CD4-positive, alpha-beta T cell treated with Interleukin-17A for 4 hours (primary cell): ENCODE data around the gene CYP39A1.

Source experiments
- DNase-seq: peaks from one replicate; pipeline ENCODE4 v3.0.0-alpha.2; 2020; ENCODE audit warnings: mixed read lengths

CYP39A1 gene, protein sequence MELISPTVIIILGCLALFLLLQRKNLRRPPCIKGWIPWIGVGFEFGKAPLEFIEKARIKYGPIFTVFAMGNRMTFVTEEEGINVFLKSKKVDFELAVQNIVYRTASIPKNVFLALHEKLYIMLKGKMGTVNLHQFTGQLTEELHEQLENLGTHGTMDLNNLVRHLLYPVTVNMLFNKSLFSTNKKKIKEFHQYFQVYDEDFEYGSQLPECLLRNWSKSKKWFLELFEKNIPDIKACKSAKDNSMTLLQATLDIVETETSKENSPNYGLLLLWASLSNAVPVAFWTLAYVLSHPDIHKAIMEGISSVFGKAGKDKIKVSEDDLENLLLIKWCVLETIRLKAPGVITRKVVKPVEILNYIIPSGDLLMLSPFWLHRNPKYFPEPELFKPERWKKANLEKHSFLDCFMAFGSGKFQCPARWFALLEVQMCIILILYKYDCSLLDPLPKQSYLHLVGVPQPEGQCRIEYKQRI

DNA sequence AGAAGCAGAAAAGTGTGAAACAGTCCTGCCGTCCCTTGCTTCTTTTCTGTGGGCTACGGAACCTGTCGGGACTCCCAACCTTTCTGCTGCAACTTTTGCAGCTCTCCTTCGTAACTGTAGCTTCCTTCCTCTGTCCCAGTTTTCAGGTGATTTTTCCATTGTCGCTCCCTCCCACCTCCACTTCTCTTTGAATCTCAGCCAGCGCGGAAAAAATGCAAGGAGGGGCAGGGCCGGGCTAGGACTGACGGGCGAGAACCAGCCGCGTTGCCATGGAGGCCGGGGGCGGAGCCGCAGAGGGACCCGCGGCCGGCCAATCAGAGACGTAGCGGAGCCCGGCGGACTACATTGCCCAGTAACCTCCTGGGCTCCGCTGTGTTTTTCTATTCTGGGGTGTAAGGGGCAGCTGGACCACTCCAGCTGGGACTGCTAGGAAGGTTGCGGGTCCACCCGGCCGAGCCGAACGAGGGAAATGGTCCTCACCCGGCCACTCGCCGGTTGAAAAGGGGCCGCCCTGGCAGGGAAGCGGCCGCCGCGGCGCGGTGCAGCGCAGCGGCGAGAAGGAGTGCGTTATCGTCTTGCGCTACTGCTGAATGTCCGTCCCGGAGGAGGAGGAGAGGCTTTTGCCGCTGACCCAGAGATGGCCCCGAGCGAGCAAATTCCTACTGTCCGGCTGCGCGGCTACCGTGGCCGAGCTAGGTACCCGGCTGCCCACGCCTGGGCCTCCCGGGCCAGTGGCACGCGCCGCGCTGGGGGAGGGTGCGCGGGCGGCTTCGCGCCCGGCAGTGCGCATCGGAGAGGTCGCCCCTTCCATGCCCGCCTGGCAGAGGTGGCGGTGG lies at the start of gene CYP39A1, which contains the start of gene SLC25A27:
TSS of gene CYP39A1 (minus strand) at position 216 of the 836 bp plus-strand sequence. CDS start 236 bp downstream, outside the sequence.
TSS of gene SLC25A27 (plus strand) at position 373 of the 836 bp plus-strand sequence. CDS start at position 591, 218 bp downstream.
- peak; percentile 81 for DNase-seq

DNA sequence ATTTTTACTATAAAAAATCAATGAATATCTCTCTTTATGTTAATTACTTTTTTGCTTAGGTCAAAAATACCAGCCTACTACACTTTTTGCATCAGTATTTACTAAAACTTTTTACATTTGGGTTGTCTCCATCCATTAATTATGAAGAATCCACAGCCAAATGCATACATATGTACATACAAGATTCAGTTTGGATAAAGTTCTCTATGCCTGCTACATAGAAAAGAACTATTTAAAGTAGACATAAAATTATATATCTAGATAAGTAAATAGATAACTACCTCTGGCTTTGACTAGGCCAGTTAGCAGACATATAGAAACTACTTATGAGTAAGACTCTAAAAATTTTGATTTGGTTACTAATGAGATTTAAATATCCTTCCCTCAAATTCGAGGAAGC lies 47.4 kb upstream of the CYP39A1 start:
- no peak for DNase-seq

DNA sequence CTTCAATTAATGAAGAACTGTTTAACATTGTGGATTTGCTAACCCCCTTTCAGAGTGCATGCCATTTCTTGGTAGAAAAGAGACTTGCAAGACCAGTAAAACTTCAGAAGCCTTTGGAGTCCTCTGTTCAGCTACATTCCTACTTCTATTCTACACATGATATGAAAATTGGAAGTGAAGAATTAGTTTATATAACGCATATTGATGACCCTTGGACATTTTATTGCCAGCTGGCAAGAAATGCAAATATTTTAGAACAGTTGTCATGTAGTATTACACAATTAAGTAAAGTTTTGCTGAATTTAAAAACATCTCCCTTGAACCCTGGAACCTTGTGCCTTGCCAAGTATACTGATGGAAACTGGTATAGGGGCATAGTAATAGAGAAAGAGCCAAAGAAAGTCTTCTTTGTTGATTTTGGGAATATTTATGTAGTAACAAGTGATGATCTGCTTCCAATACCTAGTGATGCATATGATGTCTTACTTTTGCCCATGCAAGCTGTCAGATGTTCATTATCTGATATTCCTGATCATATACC lies 38.4 kb upstream of the CYP39A1 start:
- no peak for DNase-seq

DNA sequence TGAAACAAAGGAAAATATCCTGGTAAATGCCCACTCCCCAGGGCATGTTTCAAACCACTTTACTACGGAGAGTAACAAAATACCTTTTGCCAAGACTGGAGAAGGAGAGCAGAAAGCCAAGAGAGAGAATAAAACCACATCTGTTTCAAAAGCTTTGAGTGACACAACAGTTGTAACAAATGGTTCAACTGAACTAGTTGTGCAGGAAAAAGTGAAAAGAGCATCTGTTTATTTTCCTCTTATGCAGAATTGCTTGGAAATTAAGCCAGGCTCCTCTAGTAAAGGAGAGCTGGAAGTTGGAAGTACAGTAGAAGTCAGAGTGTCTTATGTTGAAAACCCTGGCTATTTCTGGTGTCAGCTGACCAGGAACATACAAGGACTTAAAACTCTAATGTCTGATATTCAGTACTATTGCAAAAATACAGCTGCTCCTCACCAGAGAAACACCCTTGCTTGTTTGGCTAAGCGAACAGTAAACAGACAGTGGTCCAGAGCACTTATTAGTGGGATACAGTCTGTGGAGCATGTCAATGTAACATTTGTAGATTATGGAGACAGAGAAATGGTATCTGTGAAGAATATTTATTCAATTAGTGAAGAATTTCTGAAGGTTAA lies 37.6 kb upstream of the CYP39A1 start:
- no peak for DNase-seq

DNA sequence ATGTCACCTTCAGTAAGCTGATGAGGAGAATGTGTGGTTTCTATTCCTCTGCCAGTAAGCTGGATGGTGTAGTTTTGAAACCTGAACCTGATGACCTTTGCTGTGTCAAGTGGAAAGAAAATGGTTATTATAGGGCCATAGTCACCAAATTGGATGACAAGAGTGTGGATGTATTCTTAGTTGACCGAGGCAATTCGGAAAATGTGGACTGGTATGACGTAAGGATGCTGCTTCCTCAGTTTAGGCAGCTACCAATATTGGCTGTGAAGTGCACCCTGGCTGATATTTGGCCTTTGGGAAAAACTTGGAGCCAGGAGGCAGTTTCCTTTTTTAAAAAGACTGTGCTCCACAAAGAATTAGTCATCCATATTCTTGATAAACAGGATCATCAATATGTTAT lies 37.0 kb upstream of the CYP39A1 start:
- DNase-seq, result no peak

DNA sequence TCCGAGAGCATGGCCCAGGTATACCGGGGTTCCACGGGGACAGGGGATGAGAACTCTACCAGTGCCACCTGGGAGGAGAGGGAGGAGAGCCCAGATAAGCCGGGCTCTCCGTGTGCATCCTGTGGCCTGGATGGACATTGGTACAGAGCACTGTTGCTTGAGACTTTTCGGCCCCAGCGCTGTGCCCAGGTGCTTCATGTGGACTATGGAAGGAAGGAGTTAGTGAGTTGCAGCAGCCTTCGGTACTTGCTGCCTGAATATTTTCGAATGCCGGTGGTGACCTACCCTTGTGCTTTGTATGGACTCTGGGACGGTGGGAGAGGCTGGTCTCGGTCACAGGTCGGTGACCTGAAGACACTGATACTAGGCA lies 36.3 kb upstream of the CYP39A1 start:
- no peak for DNase-seq

DNA sequence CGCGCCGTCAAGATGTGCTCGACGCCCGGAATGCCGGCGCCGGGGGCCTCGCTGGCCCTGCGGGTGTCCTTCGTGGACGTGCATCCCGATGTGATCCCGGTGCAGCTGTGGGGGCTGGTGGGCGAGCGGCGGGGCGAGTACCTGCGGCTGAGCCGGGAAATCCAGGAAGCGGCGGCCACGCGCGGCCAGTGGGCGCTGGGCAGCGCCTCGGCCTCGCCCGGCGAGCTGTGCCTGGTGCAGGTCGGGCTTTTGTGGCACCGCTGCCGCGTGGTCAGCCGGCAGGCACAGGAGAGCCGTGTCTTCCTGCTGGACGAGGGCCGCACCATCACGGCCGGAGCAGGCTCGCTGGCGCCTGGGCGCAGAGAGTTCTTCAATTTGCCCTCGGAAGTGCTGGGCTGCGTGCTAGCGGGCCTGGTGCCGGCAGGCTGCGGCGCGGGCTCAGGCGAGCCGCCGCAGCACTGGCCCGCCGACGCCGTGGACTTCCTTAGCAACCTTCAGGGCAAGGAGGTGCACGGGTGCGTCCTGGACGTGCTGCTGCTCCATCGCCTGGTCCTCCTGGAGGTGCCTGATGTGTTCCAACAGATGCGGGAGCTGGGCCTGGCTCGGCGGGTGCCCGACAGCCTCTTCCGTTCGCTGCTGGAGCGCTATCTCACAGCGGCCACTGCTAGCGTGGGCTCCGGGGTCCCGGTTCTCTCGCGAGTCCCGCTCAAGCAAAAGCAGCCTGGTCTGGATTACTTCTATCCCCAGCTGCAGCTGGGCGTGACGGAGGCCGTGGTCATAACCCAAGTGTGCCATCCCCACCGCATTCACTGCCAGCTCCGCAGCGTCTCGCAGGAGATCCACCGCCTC lies 35.7 kb upstream of the CYP39A1 start:
- no peak for DNase-seq

DNA sequence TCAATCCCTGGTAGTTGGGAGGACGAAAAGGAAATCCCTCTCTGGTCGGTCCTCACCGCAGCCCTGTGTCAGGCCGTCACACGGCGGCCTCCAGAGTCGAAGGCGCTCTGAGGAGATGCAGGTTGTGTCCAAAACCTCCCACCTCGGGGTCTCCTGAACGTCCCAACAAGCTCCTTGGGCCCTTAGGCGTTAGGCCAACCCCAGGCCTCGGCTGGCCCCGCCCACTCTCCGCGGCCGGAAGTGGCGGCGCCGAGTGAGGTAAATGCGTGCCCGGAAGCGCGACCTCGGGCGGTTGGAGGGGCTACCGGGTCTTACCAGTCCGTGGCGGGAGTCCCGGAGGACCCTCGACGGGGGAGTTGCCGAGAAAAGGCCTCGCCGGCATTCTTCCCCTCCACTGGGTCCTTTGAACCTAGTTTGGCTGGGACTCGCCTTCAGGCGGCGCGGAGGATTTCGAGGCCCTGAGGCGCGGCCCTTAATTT lies 35.0 kb upstream of the CYP39A1 start, which contains the start of gene TDRD6:
TSS of gene TDRD6 (plus strand) at position 267 of the 479 bp plus-strand sequence. CDS start 244 bp downstream, outside the sequence.
- no peak for DNase-seq

DNA sequence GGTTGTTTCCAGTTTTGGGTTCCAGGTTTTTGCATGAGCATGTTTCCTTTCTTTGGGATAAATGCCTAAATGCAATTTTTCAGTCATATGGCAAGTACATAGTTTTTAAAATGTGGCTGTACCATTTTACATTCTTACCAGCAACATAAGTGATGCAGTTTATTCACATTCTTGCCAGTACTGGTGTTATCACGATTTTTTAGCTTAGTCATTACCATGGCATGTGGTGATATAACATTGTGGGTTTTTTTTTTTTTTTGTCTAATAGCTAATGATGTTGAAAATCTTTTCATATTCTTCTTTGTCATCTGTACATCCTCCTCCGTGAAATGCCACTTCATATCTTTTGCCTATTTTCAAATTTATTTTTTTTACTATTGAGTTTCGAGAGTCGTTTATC lies 32.2 kb upstream of the CYP39A1 start:
- no peak for DNase-seq

DNA sequence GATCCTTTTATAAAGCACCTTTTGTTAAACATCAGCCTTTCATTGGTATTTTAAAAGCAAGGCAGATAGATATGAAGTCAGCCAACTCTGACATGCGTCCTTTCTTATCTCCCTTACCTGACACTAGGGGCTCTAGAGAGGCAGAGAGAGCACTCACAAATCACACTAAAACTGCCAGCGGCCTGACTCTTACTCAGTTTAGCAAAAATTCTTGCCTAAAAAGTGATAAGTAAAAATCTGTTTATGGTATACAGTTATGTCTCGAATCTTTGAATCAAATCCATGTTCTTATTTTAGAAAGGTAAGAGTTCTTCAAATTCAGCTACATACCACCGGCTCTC lies 24.7 kb upstream of the CYP39A1 start:
- no peak for DNase-seq

DNA sequence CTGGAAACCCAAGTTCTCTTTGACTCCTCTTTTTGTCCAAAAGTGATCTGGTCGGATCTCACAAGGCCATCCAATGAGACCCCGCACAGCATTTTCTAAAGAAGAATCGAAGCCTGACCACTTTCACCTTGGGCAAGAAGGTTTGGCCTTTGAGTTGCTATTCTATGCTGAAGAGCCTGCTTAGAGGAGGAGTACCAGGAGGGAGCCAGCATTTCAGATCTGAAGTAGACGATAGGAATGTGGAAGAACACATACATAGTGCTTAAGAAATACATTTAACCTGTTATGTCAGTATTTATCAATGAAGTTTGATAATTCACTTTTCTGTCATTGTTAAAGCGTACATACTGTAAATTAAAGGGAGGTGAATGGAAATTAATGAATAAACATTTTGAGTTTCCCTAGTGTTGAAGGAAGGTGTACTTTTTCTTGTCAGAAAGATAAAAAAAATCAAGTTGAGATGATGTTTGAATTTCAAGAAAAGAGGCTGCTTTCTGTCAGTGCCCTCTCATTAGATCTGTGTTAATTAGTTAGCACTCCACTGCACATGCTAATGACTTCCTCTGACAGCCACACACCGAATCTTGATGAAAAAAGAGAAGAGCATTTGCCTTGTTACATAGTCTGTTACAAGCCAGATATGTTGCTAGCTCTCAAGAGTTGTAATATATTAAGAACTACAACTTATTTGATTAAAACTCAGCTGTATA lies 24.1 kb upstream of the CYP39A1 start:
- DNase-seq, result no peak

DNA sequence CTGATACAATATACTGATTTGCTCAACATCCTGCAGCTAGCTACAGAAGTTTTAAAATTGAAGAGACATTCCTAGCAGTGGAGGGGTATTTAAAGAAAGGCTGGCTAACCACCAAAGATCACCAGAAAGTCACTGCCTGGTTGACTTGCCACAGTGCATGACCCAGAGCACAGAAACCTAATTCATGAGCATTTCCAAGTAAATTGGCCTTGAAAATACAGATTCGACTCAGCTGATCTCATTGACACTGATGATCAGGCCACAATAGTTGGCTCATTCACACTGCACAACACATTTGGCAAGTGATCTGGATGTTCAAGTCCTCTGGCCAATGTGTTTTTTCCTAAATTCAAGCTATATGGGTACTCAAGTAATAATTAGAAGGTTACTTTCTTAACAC lies 21.8 kb upstream of the CYP39A1 start:
- no peak for DNase-seq

DNA sequence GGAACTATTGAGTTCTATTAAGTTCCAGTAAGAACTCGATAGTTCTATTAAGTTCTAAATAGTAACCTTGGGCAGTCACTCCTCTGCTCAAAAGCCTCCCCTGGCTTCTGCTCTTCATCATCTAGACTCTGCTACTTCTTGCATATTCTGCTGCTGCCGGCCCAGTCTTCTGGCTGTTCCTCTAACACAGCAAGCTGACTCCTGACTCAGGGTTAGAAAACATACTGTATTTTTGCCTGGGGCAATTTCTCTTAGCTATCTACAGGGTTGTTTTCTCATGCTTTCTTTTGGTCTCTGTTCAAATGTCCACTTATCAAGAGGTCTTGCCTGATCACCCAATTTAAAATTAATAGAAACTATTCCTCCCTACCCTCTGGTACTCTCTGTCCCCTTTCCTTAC lies 14.8 kb upstream of the CYP39A1 start:
- DNase-seq, result no peak

DNA sequence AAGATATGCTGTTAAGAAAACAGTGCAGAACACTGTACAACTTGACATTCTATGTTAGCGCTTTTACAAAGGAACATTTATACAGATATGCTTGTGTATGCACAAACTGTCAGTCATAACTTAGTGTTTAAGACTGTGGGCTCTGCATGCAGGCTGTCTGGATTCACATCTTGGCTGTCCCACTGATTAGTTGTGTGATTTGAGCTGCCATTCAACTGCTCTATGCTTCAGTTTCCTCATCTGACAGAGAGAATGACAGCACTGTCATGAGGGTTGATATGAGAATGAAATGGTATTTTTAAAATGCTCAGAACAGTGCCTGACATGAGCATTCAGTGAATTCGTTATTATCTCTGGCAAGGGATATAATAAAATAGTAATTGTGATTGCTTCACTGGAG lies 8.9 kb upstream of the CYP39A1 start:
- no peak for DNase-seq

DNA sequence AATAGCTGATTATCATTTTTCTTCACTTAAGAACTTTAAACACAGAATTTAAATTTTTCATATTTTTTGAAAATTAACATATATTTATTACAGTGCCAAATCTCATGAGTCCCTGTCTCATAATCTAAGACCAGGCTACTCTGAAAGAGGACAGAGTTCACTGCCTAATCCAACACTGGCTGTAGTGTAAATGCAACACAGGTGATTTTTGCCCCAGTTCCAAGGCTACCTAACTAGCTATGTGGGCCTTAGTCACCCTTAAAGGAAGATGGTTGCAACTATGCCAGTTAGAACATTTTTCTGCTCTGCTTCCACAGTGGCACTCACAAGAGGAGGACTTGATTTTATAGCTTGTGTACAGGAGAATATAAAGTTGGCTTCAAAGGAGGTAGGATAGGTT lies 5.0 kb upstream of the CYP39A1 start:
- DNase-seq, result no peak

DNA sequence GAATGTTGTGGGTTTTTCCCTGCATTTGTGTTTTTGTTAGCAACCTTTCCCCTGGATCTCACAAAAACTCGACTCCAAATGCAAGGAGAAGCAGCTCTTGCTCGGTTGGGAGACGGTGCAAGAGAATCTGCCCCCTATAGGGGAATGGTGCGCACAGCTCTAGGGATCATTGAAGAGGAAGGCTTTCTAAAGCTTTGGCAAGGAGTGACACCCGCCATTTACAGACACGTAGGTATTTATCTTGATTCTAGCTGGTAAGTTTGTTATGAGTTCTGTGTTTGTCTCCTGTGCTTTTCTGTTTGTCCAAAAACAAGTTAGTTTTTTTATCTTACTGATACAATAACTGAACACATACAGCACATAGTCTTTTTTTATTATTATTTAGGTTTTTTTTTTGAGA lies 3.2 kb upstream of the CYP39A1 start:
- no peak for DNase-seq

DNA sequence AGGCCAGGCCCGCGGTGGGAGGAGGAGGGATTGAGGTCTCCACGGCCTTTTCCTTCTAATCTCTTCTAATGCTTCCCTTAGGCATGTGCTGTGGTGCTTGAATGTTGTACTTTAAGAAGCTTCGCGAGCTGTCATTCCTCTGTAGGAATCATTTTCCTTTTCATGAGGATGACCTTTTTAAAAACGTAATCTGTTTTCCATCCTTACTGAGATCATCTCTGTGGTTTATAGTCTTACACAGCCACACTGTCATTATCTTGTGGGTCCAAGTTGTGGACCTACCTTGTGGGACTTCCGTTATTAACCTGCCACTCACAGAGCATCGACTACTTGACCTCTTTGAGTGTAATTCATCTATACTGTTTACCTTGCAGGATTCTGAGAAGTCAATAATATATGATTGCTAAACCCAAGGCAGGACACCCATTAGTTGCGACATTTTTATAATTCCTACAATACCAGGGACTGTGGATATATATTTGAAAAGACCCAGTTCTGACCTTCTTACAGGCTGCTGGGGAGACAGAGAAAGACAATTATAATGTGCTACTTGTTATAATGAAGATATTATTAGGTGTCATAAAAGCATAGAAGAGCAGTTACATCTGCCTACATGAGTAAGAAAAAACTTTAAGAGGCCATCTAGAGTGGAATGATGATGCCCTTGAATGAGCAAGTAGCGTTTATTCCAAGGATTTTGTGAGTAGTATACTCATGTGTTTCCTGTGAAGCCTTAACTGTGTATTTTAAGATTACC lies 999 bp upstream of the CYP39A1 start:
- no peak for DNase-seq

DNA sequence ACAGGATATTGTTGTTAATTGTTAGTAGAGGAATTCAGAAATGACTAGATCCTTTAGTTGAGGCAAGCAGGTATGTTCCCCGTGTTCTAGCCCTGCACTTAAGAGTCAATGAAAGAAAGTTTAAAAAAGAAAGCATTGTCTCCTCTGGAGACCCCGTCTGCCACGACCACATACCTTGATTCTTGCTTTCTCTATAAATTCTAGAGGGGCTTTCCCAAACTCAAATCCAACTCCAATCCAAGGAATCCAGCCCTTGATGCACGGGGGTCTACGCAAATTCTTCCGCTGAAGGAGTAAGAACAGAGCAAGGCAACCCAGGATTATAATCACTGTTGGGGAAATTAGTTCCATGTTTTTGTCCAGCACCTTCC lies 401 bp downstream of the CYP39A1 start:
- no peak for DNase-seq

DNA sequence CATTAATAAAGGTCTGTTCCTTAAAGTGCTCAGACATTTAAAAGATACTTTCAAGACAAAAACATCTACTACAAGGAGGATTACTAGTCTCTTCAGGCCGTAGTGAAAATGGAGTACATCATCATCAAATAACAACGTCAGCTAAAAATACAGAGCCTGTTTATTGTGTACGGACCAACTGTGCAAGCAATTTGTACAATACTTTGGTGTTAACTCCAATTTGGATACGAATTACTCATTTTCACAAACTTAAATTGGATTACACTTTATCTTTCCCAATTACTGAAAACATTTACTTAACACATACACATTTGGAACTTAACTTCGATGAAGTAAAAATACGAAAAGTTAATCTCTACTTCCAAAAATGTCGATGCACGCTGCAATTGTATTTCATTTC lies 802 bp downstream of the CYP39A1 start:
- no peak for DNase-seq

DNA sequence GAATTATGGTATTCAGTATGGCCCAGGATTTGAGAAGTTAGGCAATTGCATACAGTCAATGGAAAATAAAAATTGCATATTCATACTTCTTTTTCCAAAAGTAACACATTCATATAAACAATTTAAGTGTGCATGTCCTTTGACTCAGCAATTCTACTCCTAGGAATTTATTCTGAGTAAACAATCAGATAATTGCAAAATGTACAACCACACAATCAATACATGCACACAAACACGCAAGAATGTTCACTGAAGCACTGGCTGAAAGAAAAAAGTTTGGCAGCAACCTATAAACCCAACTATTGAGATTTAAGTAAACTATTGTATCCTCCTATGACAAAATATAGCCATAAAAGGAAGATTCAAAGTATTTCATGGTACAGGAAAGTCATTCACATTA lies 1.6 kb downstream of the CYP39A1 start:
- DNase-seq, result no peak
